ENCODE results near the gene SARNP.

Gene SARNP

GRCh38 chr12:55745361-55746173 lies 72.0 kb downstream of the SARNP start:
- no peak for FAIRE-seq
- no peak for DNase-seq (ENCODE audit: insufficient read length, low spot score)

- FAIRE-seq (no peak), DNase-seq (ENCODE audit: insufficient read length, low spot score) (no peak)
These were observed 73.0 kb downstream of the SARNP start for GRCh38 chr12:55744340-55745030.

DNA sequence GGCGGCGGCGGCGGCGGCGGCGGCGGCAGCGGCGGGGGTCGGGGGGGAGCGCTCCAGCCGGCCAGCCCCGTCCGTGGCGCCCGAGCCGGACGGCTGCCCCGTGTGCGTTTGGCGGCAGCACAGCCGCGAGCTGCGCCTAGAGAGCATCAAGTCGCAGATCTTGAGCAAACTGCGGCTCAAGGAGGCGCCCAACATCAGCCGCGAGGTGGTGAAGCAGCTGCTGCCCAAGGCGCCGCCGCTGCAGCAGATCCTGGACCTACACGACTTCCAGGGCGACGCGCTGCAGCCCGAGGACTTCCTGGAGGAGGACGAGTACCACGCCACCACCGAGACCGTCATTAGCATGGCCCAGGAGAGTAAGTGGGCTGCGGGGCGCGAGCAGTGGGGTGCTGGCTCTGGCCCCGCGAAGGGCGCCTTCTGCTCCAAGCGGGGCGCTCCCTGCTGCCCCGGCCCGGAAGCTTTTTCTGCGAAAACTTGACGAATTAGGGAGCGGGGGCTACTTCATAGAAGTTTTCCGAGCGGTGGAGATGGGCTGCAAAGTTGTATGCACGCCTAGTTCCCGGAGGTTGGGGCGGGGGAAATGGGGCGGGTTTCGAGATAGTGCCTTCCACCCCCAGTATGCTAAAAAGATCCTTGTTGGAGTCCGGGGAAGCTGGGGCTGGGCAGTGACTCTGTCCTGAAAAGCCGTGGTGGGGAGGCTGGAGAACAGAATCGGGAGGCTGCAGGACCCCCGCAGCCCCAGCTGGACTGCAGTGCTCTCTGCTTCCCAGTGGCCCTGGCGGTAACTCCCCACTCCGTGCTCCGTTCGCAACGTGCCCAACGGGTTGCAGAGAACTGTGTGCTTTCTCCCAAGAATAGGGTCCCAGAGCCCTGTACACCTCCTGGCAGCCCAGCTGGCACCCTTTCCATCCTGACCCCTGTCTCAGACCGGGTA lies 73.9 kb downstream of the SARNP start:
- no peak for DNase-seq (ENCODE audit: insufficient read length, low spot score)
- peak; percentile 49 for FAIRE-seq

GRCh38 chr12:55742719-55743405 lies 74.7 kb downstream of the SARNP start, which contains the start of gene GDF11:
GDF11 (plus strand) TSS chr12:55743122; CDS start chr12:55743317, 195 bp downstream.
- peak; percentile 81 for DNase-seq (ENCODE audit: insufficient read length, low spot score)
- FAIRE-seq: no peak

DNA sequence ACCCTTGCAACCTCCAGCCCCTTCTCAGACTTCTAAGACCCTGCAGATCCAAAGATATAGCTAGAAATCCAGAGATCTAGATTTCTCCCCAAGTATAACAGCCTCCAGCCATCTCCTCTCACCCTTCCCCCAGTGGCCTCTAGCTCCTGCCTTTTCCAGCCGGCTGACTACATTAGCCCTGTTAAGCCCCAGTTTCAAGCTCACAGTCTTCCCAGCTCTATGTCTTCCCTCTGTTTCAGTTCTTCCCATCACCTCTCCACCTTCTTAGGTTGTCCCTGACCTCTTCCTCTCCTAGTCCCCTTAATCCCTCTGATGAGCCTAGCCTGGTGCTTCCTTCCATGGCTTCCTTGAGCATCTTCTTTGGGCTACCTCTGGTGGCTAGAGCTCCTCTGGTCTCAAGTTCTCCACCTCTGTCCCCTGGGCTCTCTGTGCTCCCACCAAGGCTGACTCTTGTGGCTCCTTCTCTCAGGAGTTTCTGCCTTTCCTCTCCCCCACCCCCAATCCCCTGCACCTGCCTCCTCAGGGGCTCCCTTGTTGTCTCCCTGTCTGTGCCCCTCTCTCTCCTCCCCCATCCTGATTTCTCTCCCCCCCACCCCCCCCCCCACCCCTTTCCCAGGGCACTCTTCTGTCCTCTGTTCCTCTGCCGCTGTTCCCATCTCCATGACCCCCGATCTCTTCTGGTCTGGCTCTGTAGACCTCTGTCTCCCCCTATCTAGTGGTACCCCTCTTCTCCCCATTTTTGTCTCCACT lies 75.4 kb downstream of the SARNP start:
- FAIRE-seq: no peak
- no peak for DNase-seq (ENCODE audit: insufficient read length, low spot score)

DNA sequence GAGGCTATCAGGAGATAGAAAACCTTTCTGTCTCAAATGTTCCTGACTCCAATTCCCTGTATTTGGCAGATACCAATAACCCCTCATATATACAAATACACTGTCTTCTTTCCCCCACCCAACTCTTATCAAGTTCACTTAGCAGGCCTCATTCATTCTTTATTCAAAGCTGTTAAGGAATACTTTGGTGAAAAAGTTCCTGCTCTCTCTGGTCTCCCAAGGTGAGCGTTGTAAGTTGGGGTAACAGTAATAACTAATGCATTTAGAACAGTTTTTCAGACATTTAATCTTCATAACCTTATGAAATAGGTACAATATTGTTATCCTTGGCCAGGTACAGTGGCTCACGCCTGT lies 78.5 kb downstream of the SARNP start:
- no peak for DNase-seq (ENCODE audit: insufficient read length, low spot score)
- no peak for FAIRE-seq

DNA sequence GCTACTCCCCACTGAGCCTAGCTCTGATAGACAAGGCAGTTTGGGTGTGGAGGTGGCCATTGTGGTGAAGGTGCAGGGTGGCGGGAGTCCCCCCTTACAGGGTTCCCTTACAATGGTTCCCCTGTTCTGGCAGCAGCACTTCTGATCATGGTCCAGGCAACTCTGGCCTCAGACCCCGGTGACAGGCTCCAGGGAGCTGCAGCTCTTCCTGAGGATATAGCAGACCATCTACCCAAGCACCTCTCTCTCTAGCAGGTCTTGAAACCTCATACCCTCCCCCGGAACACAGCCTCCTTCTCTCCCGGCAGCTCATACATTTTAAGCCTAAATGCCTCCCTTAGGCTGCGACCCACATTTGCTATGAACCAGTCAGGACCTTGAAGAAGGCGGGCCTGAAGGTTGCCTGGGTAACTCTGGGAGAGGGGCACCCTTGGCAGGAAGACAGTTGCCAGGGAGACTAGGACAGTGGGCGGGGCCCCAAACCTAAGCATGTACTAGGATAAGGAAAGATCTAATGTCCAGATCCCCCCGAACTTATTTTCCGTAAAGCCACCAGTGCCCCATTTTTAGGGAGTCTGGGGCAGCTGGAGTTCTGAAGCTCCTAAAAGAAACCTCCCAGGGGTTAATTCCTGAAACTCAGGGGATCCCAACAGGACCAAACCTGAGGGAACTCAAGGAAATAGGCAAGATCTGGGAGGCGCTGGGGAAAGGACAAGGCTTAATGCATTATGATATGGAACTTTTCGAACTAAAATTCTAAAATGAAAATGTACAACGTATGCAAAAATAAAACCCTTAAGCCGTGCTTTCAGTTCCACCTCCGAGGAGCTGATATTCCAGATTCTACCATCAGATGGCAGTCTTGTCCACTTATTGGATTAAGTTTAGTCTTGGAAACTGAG lies 79.2 kb downstream of the SARNP start:
- FAIRE-seq (peak; percentile 74), DNase-seq (ENCODE audit: insufficient read length, low spot score) (peak; percentile 78)

DNA sequence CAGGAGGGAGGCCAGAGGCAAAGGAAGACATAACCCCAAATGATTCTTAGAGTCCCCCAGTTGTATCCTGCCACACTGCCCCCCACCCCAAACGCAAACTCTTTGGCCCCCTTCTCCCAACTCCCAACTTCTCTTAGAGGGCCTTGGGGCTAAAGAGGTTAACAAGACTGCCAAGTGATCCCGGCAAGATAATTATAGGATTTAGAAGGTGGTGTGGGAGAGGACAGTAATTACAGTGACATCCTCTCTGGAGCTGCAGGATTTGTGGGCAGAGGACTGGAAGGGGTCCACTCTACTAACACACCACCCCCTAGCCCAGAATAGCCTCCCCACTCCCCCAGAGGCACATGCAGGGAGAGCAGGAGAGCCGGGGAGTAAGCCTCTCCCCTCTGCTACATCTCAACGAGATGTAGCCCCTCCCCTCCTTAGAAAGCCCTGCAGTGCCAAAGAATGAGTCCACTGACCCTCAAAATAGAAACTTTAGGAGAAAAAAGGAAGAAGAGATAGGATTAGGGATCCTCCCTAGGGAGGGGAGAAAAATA lies 79.9 kb downstream of the SARNP start:
- no peak for DNase-seq (ENCODE audit: insufficient read length, low spot score)
- no peak for FAIRE-seq

GRCh38 chr12:55736780-55737580 lies 80.5 kb downstream of the SARNP start:
- DNase-seq (ENCODE audit: insufficient read length, low spot score) (no peak), FAIRE-seq (no peak)

DNA sequence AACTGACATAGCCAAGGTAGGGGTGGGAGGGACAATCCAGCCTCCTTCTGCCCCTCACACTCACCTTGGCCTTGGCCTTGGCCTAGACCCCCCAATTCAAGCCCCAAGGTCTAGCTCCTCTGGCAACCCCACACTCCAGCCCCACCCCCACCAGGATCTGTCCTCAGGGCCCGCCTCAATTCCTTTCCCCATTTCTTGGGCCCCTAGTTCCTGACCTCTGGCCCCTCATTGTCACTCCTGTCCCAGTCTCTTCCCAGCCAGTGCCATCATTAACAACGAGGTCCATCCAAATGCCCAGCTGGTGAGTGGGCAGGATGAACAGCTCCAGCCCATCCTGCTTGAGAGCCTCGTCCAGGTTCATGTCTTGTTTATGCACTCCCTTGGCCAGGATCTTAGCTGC lies 81.4 kb downstream of the SARNP start:
- no peak for FAIRE-seq

DNA sequence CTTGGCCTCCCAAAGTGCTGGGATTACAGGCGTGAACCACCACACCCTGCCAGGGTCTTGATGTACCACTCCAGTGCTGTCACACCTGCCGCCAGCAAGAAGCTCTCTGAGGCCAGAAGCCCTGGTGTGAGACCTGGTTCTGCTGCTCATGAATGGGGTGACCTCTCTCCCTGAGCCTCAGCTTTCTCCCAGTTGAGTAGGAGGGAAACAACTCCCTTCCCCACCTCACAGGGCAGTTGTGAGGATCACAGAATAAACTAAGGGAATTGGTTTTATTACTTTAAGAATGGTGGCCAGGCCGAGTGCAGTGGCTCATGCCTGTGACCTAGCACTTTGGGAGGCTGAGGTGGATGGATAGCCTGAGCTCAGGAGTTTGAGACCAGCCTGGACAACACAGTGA lies 82.9 kb downstream of the SARNP start:
- DNase-seq (ENCODE audit: insufficient read length, low spot score) (no peak), FAIRE-seq (no peak)

More for the DNA sequence above, 81.4 kb downstream of the SARNP start:
- DNase-seq (ENCODE audit: insufficient read length, low spot score): no peak

DNA sequence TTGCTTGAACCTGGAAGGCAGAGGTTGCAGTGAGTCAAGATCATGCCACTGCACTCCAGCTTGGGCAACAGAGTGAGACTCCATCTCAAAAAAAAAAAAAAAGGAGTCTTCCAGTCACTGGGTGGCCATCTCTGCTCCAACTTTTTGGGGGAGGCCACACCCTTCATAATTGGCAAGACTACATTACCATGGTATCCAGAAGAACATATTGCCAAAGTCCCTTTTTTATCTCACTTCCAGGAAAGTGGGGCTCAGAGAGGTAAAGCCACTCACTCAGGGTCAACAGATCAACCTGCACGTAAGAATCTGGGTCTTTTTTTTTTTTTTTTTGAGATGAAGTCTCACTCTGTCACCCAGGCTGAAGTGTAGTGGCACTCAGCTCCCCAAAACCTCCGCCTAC lies 83.7 kb downstream of the SARNP start:
- FAIRE-seq (no peak), DNase-seq (ENCODE audit: insufficient read length, low spot score) (no peak)

GRCh38 chr12:55733021-55733555 lies 84.4 kb downstream of the SARNP start:
- FAIRE-seq (no peak), DNase-seq (ENCODE audit: insufficient read length, low spot score) (no peak)

- FAIRE-seq: no peak
These were observed 85.2 kb downstream of the SARNP start for GRCh38 chr12:55732288-55732687.

DNA sequence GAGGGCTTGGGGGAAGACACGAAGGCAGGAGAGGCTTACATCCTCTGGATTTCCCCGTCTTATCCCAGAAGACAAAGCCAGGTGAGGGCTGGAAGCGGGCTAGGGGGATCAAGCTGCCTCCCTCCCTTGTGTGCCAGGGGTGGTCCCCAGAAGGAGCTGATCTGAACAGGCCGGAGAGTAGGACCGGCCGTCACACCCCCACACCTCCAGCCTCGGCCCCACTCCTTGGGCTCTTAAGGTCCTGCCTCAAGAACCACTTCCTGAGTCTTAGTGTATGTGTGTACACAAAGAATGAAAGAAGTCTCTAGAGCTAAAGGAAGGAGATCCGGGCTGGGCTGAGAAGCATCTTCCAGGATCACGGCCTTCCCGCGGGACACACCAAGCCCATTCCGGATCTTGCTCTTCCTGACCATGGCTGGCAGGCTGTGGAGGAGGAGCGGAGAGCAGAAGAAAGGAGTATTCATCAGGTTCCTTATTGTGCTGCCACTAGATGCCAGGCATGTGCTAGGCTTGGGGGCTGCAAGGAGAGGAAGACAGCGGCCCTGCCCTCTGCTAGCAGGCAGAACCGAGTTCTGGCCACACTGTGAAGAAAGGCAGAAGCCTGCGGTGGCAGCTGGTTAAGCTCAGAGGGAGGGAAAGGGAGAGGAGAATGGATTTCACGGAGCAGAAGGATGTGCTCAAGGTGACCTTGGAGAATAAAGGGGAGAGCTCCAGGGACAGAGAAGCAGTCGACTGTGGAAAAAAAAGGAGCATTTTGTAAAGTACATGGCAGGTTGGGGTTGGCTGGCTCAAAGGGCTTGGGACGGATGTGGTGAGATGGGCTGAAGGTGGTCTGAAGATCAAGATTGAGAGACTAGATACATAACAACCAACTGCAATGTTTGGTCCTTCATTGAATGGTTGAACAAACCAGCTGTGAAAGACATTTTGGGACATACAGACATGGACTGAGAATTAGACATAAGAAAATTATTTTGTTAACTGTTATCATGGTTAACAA lies 87.4 kb downstream of the SARNP start:
- no peak for FAIRE-seq
- DNase-seq (ENCODE audit: insufficient read length, low spot score): no peak

More at GRCh38 chr12:55732288-55732687, 85.2 kb downstream of the SARNP start:
- no peak for DNase-seq (ENCODE audit: insufficient read length, low spot score)
